GM12891 (cell line): ENCODE data around the gene ABHD5.

ENCODE experiments used
- POLR2A ChIP-seq: IDR thresholded peaks from 2 replicates; pipeline ENCODE4 v1.6.1; 2011; ENCODE audit warnings: low read depth, low read length, control low read depth
- POLR2AphosphoS5 ChIP-seq: IDR thresholded peaks from 2 replicates; pipeline ENCODE4 v1.6.1; 2011; ENCODE audit warnings: low read depth, low read length, control low read depth

DNA sequence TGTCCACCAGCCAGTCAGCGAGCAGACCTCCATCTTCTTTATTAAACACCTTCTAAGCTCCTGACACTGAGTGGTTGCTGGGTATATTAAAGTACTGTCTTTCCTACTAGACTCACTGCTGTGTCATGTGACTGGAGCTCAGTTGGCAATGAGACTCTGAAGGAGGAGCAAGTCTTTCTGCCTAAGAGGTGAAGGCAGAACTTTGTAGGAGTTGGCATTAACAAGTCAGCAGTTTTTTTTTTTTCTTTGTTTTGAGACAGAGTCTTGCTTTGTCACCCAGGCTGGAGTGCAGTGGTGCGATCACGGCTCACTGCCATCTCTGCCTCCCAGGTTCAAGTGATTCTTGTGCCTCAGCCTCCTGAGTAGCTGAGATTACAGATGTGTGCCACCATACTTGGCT is 62.2 kb downstream of the ABHD5 start:
- no peak for TF ChIP-seq POLR2A
- TF ChIP-seq POLR2AphosphoS5 = no peak
